Sigmoid colon (tissue), 7 donors: Measurements from ENCODE around the gene FTO. TPM values are rescaled to one million over a fixed set of nuclear protein-coding genes. Genes with fewer than 3 reads are reported as not detected.
"Not testable (repeated sequence)": the region's sequence is repeated elsewhere in the genome, so short reads cannot be mapped to it uniquely, and the experiment has no call there.

Experiments used
- DNase-seq: peaks from one replicate; pipeline ENCODE4 v3.0.0-alpha.2; 2019
- H3K27ac ChIP-seq, 4 donors: fragments of 200-600 bp; sonication (generic); one replicate each; pipeline ENCODE4 v1.5.1; 2016 to 2019; ENCODE audit warnings: mild to moderate bottlenecking in 1 of 4
- H3K27me3 ChIP-seq, 3 donors: fragments of 200-600 bp; sonication (generic); one replicate each; pipeline ENCODE4 v1.5.1; 2019; ENCODE audit warnings: mild to moderate bottlenecking in 1 of 3
- H3K36me3 ChIP-seq, 4 donors: fragments of 200-600 bp; sonication (generic); one replicate each; pipeline ENCODE4 v1.5.1; 2016 to 2019
- H3K4me1 ChIP-seq, 4 donors: fragments of 200-600 bp; sonication (generic); one replicate each; pipeline ENCODE4 v1.5.1; 2017 to 2019
- H3K4me3 ChIP-seq, 4 donors: fragments of 200-600 bp; sonication (generic); one replicate each; pipeline ENCODE4 v1.5.1; 2017 to 2019; ENCODE audit warnings: mild to moderate bottlenecking in 2 of 4, moderate library complexity in 1 of 4
- H3K9me3 ChIP-seq, 4 donors: fragments of 200-600 bp in 3 of 4; sonication (generic) in 3 of 4; one replicate each; pipeline versions ENCODE4 v1.5.1 to v1.6.1; 2013 to 2019
- CTCF ChIP-seq, 4 experiments: fragments of 450-650 bp in 3 of 4; fragments of 200-600 bp in 1 of 4; IDR thresholded peaks; one replicate each; pipeline ENCODE4 v1.5.1; 2016 to 2019; ENCODE audit warnings: antibody characterized with exemption in 4 of 4, mild to moderate bottlenecking in 3 of 4, moderate library complexity in 2 of 4
- EP300 ChIP-seq, 4 donors: sonication (generic); formaldehyde crosslinking; IDR thresholded peaks; one replicate each; pipeline ENCODE4 v1.6.1; 2017; ENCODE audit warnings: antibody characterized with exemption in 4 of 4
- POLR2A ChIP-seq, 2 donors: fragments of 450-650 bp; IDR thresholded peaks; one replicate each; pipeline ENCODE4 v1.6.1; 2016; ENCODE audit warnings: antibody characterized with exemption in 2 of 2, mild to moderate bottlenecking in 2 of 2, moderate library complexity in 2 of 2
- POLR2AphosphoS5 ChIP-seq, 4 donors: sonication (generic); formaldehyde crosslinking; IDR thresholded peaks; one replicate each; pipeline ENCODE4 v1.6.1; 2017; ENCODE audit warnings: antibody characterized with exemption in 4 of 4
- WGBS, 2 donors: extraction: QIAGEN DNeasy Blood & Tissue Kit; methylation state at CpG; one replicate each; pipeline ENCODE4 v1.1.7; 2013; 5-methylcytosine and 5-hydroxymethylcytosine counted together
- intact Hi-C: fragments of 100-400 bp; cut with DNase I; formaldehyde crosslinking; loops from one replicate; pipeline ENCODE4 v1.15.1; 2023
- polyA plus RNA-seq, 3 donors: library from polyadenylated mRNA; stranded (reverse); fragments of 200-250 nt; gene quantifications; one replicate each; pipeline ENCODE4 v1.2.3, GENCODE V29; 2013
- total RNA-seq, 4 donors: library from RNA; depleted of rRNA; stranded (reverse); fragments of >200 nt; gene quantifications; one replicate each; pipeline ENCODE4 v1.1.0, GENCODE V29; 2016
- donor health status: healthy with polysubstance abuse.
- donor health status: Bipolar disorder and iron deficiency.
- donor health status: healthy.

Gene FTO
- total and polyA plus RNA-seq, 7 donors: 9.9 to 97.2 (median 77.8) TPM

GRCh38 chr16:53689636-53690035, 14.3 kb upstream of the FTO start:
- 93 to 95% methylated on average over 3 of the region's 3 CpGs for WGBS, 2 donors

GRCh38 chr16:53690771-53691170, 13.2 kb upstream of the FTO start:
- no peak overlapping the region for H3K27ac ChIP-seq
- peaks cover 0 to 37% (median 0%) of the 10 kb centered on the region in 4 donors for H3K36me3 ChIP-seq
- no peaks in the 10 kb centered on the region for H3K9me3 ChIP-seq
- no peaks in the 10 kb centered on the region for H3K27me3 ChIP-seq
- no peaks in the 10 kb centered on the region for H3K4me1 ChIP-seq
- no peak overlapping the region for H3K4me3 ChIP-seq
- DNase-seq: no peak
- TF ChIP-seq POLR2A (IDR thresholded peaks at IDR 0.05) (no peak), CTCF (IDR thresholded peaks at IDR 0.05) (no peak), POLR2AphosphoS5 (IDR thresholded peaks at IDR 0.05) (no peak), EP300 (IDR thresholded peaks at IDR 0.05) (no peak)
- intact Hi-C loops: no loop called here
- WGBS, 2 donors: 94 to 96% methylated on average over 2 of the region's 2 CpGs

More at GRCh38 chr16:53689636-53690035, 14.3 kb upstream of the FTO start:
- H3K9me3 ChIP-seq: no peaks in the 10 kb centered on the region
- no peaks in the 10 kb centered on the region for H3K4me1 ChIP-seq
- intact Hi-C loops: no loop called here
- H3K27me3 ChIP-seq: no peaks in the 10 kb centered on the region
- no peak overlapping the region for H3K27ac ChIP-seq
- peaks cover 0 to 40% (median 0%) of the 10 kb centered on the region in 4 donors for H3K36me3 ChIP-seq
- no peak for TF ChIP-seq CTCF (IDR thresholded peaks at IDR 0.05)
- no peak for TF ChIP-seq POLR2A (IDR thresholded peaks at IDR 0.05)
- no peak for TF ChIP-seq POLR2AphosphoS5 (IDR thresholded peaks at IDR 0.05)
- TF ChIP-seq EP300 (IDR thresholded peaks at IDR 0.05): no peak
- H3K4me3 ChIP-seq: no peak overlapping the region
- no peak for DNase-seq

GRCh38 chr16:53692146-53692545, 11.8 kb upstream of the FTO start:
- TF ChIP-seq CTCF (IDR thresholded peaks at IDR 0.05) (no peak), POLR2AphosphoS5 (IDR thresholded peaks at IDR 0.05) (no peak), EP300 (IDR thresholded peaks at IDR 0.05) (no peak), POLR2A (IDR thresholded peaks at IDR 0.05) (no peak)
- 96 to 97% methylated on average over 5 of the region's 5 CpGs for WGBS, 2 donors

GRCh38 chr16:53693320-53693719, 10.6 kb upstream of the FTO start:
- H3K4me3 ChIP-seq: no peak overlapping the region
- no peak for TF ChIP-seq POLR2A (IDR thresholded peaks at IDR 0.05)
- TF ChIP-seq POLR2AphosphoS5 (IDR thresholded peaks at IDR 0.05): no peak
- no peak for TF ChIP-seq CTCF (IDR thresholded peaks at IDR 0.05)
- no peak for TF ChIP-seq EP300 (IDR thresholded peaks at IDR 0.05)
- WGBS, 2 donors: 95 to 96% methylated on average over 5 of the region's 5 CpGs
- H3K4me1 ChIP-seq: no peaks in the 10 kb centered on the region
- intact Hi-C loops: no loop called here
- H3K27ac ChIP-seq: no peak overlapping the region
- no peaks in the 10 kb centered on the region for H3K27me3 ChIP-seq
- no peaks in the 10 kb centered on the region for H3K9me3 ChIP-seq
- DNase-seq: no peak
- peaks cover 0 to 24% (median 0%) of the 10 kb centered on the region in 4 donors for H3K36me3 ChIP-seq

More at GRCh38 chr16:53692146-53692545, 11.8 kb upstream of the FTO start:
- H3K9me3 ChIP-seq: no peaks in the 10 kb centered on the region
- intact Hi-C loops: no loop called here
- no peaks in the 10 kb centered on the region for H3K4me1 ChIP-seq
- H3K27me3 ChIP-seq: no peaks in the 10 kb centered on the region
- H3K4me3 ChIP-seq: no peak overlapping the region
- no peak for DNase-seq
- no peak overlapping the region for H3K27ac ChIP-seq
- peaks cover 0 to 29% (median 0%) of the 10 kb centered on the region in 4 donors for H3K36me3 ChIP-seq

- H3K4me3 ChIP-seq: no peak overlapping the region
- no peak for DNase-seq
- 94 to 96% methylated on average over 1 of the region's 1 CpG for WGBS, 2 donors
- intact Hi-C loops: no loop called here
- H3K27ac ChIP-seq: no peak overlapping the region
- H3K36me3 ChIP-seq: peaks cover 0 to 24% (median 0%) of the 10 kb centered on the region in 4 donors
- no peaks in the 10 kb centered on the region for H3K4me1 ChIP-seq
- TF ChIP-seq POLR2AphosphoS5 (IDR thresholded peaks at IDR 0.05): no peak
- no peak for TF ChIP-seq POLR2A (IDR thresholded peaks at IDR 0.05)
- TF ChIP-seq EP300 (IDR thresholded peaks at IDR 0.05): no peak
- TF ChIP-seq CTCF (IDR thresholded peaks at IDR 0.05): no peak
- H3K27me3 ChIP-seq: no peaks in the 10 kb centered on the region
- no peaks in the 10 kb centered on the region for H3K9me3 ChIP-seq
These were observed 8.9 kb upstream of the FTO start for GRCh38 chr16:53695070-53695469.

- DNase-seq, H3K36me3 ChIP-seq, H3K27ac ChIP-seq, intact Hi-C loops, H3K27me3 ChIP-seq, H3K4me1 ChIP-seq, H3K4me3 ChIP-seq, H3K9me3 ChIP-seq: not testable (repeated sequence)
- 95 to 98% methylated on average over 31 of the region's 31 CpGs for WGBS, 2 donors
These were observed 5.7 kb upstream of the FTO start for GRCh38 chr16:53698271-53698670.
